ENCODE measurements around the gene PRRC2C.
"Not testable (repeated sequence)": the region's sequence is repeated elsewhere in the genome, so short reads cannot be mapped to it uniquely, and the experiment has no call there.

Gene PRRC2C

DNA sequence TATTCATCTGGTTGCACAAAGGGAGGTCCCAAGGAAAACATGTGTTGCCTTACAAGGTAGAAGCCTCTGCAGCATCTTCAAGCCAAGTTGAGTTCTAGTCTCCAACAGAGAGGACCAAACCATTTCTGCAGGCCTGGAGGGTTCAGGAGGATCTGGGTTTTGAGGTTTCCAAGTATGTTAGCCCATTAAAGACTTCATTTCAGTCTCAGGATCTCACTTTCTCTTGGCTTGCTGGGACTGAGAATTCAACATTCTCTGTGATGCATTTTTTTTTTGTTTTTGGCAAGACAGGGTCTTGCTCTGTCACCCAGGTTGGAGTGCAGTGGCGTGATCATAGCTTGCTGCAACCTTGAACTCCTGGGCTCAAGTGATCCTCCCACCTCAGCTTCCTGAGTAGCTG is 128.0 kb downstream of the PRRC2C start:
- Histone ChIP-seq H3K4me3 (replicated peaks; ENCODE audit: low read depth, low read length) (no peak overlapping the region), H3K36me3 (ENCODE audit: control insufficient read depth, insufficient read depth, low read length) (no peaks in the 10 kb centered on the region), H3K27me3 (replicated peaks; ENCODE audit: control insufficient read depth, insufficient read depth, low read length) (no peaks in the 10 kb centered on the region)
- TF ChIP-seq CTCF (IDR thresholded peaks at IDR 0.05; ENCODE audit: insufficient read depth, low read length, poor library complexity, severe bottlenecking): no peak
- no peak for DNase-seq (ENCODE audit: extremely low read depth, insufficient read length)

- not testable (repeated sequence) for H3K27me3 ChIP-seq (replicated peaks; ENCODE audit: control insufficient read depth, insufficient read depth, low read length); DNase-seq (ENCODE audit: extremely low read depth, insufficient read length); H3K36me3 ChIP-seq (ENCODE audit: control insufficient read depth, insufficient read depth, low read length); H3K4me3 ChIP-seq (replicated peaks; ENCODE audit: low read depth, low read length)
These were observed 130.0 kb downstream of the PRRC2C start for GRCh38 chr1:171615122-171615906.

- H3K36me3 ChIP-seq (ENCODE audit: control insufficient read depth, insufficient read depth, low read length): no peaks in the 10 kb centered on the region
- TF ChIP-seq CTCF (IDR thresholded peaks at IDR 0.05; ENCODE audit: insufficient read depth, low read length, poor library complexity, severe bottlenecking): no peak
- no peaks in the 10 kb centered on the region for H3K27me3 ChIP-seq (replicated peaks; ENCODE audit: control insufficient read depth, insufficient read depth, low read length)
- no peak overlapping the region for H3K4me3 ChIP-seq (replicated peaks; ENCODE audit: low read depth, low read length)
- DNase-seq (ENCODE audit: extremely low read depth, insufficient read length): no peak
These were observed 131.3 kb downstream of the PRRC2C start for GRCh38 chr1:171616586-171616985.

- no peak within 1 kb of the TSS for H3K4me3 ChIP-seq (replicated peaks; ENCODE audit: low read depth, low read length)
- no peaks in the 10 kb centered on the region for H3K27me3 ChIP-seq (replicated peaks; ENCODE audit: control insufficient read depth, insufficient read depth, low read length)
- no peak for DNase-seq (ENCODE audit: extremely low read depth, insufficient read length)
- no peaks in the 10 kb centered on the region for H3K36me3 ChIP-seq (ENCODE audit: control insufficient read depth, insufficient read depth, low read length)
- TF ChIP-seq CTCF (IDR thresholded peaks at IDR 0.05; ENCODE audit: insufficient read depth, low read length, poor library complexity, severe bottlenecking): no peak
These were observed 136.8 kb downstream of the PRRC2C start, which contains the start of gene MYOCOS for GRCh38 chr1:171622152-171622462. TSS of gene MYOCOS (plus strand) at chr1:171622243. CDS start at chr1:171623884, 1,641 bp downstream.

DNA sequence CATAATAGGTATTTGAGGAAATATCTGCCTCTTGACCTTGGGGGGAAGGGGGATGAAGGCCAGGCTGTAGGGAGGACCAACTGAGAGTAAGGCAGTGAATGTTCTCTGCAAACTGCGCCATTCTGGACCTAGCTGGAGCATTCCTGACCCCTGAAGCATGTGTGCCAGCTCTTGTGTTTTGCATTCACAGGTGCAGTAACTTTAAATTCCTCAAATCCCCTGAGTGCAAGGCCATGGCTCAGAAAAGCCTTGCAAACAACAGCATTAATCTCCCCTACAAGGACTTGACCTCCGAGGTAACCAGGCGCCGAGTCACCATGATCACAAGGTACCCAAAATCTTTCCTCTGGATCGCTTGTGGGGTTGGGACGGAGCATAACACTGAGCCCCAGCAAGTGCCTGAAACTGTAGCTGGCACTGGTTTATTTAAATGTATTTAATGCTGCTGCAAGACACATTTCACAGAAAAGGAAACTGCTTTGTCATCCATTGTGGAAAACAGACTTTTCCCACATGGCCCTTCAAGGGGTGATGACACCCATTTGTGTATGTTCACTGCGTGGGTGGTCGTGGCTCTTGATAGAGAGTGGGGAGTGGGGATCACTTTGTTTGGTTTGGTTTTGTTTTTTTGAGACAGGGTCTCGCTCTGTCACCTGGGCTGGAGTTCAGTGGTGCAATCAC is 138.5 kb downstream of the PRRC2C start:
- Histone ChIP-seq H3K36me3 (ENCODE audit: control insufficient read depth, insufficient read depth, low read length) (no peaks in the 10 kb centered on the region), H3K4me3 (replicated peaks; ENCODE audit: low read depth, low read length) (no peak overlapping the region), H3K27me3 (replicated peaks; ENCODE audit: control insufficient read depth, insufficient read depth, low read length) (no peaks in the 10 kb centered on the region)
- TF ChIP-seq CTCF (IDR thresholded peaks at IDR 0.05; ENCODE audit: insufficient read depth, low read length, poor library complexity, severe bottlenecking): no peak
- DNase-seq (ENCODE audit: extremely low read depth, insufficient read length): no peak

- Histone ChIP-seq H3K36me3 (ENCODE audit: control insufficient read depth, insufficient read depth, low read length) (no peaks in the 10 kb centered on the region), H3K27me3 (replicated peaks; ENCODE audit: control insufficient read depth, insufficient read depth, low read length) (no peaks in the 10 kb centered on the region), H3K4me3 (replicated peaks; ENCODE audit: low read depth, low read length) (no peak overlapping the region)
- TF ChIP-seq CTCF (IDR thresholded peaks at IDR 0.05; ENCODE audit: insufficient read depth, low read length, poor library complexity, severe bottlenecking): no peak
- DNase-seq (ENCODE audit: extremely low read depth, insufficient read length): no peak
These were observed 139.9 kb downstream of the PRRC2C start for GRCh38 chr1:171625225-171625624.

All from GM06990 (cell line).